ENCODE measurements around the gene RIMS4.

RIMS4 gene

DNA sequence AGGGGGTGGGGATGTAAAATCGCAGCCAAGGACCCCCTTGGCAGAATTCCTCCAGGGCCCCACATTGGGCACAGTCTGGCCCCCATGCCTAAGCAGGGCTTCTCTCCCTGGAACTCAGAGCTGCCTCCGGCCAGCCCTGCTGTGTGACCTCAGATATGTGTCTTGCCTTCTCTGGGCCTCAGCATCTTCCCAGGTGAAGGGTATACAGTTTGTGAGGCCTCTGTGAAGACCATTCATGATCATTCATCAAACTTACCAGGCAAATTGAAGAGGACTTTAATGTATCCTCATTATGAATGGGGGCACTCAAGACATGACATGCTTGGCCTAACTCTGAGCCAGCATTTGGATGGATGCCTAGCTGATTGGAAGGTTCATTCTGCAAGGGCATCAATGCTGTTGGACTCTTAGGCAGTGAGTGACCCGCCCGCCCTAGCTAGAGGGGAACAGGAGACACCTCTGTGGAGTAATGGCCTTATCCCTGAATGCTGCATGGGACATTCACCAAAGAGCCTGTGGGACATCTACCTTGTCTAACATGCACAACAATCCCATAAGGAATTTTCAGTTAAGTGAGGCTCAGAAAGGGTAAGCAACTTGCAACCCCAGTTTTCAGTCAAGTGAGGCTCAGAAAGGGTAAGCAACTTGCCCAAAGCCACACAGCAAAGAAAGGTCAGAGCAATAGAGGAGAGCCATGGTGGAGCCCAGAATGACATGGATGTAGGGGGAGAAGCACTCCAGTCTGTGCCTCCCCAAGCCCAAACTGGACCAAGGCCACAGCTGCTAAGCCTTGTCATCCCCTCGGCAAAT lies 94.6 kb downstream of the RIMS4 start:
- DNase-seq = no peak

DNA sequence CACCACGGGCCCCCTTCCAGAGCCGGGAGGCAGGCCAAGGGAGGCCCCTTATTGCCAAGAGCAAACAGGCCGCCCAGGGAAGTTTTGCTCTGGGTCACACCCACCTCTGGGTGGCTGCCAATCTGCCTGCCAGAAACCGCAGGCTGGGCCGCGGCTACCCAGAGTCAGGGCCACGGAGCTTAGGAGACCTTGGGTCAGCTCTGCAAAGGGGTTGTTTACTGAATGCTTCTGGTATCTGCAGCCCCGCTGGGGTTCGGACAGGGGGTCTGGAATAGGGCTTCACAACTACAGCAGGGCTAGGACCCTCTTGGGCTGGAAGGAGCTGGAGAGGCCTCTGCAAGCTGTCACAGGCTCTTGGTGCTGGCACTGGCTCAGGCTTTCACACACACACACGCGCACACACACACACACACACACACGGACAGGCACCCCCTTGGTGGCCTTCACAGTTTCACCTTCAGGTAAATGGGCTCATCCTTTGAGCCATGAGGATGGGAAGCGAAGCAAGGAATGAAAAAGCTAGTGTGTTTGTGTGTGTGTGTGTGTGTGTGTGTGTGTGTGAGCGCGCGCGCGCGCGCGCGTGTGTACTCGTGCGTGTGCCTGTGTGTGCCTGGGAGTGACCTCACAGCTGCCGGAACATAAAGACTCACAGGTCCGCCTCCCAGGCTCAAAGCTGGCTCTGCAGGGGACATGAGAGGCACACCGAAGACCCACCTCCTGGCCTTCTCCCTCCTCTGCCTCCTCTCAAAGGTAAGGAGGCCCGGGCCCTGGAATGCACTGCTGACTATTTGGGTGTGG lies 95.4 kb downstream of the RIMS4 start, which contains the start of gene CCN5:
TSS of gene CCN5 (plus strand) at position 669 of the 798 bp plus-strand sequence. CDS start at position 691, 22 bp downstream.
- no peak for DNase-seq

DNA sequence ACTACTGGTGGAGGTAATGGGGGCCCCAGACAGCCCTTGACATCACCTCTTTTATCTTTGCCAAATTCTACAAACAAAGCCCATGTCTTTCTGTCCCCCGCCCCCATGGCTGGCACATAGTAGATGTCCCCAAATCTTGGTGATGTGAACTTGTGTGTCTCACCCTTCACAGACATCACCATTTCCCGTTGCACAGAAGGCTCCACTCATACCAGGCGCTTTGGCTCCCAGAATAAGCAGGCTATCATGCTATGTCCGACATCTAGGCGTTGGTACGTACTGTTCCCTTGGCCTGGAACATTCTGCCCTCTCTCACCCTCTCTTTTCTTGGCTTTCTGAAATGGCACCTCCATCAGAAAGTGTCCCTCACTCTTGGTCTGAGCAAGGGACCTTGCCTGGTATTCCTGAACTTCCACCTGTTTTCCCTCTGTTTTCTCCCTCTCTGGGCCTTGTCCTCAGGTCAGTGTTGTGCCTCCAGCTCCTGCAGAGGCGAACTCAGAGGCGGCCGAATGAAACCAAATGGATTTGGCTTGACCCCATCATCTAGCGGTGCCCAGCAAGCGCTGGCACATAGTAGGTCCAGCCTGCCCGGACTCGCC lies 96.1 kb downstream of the RIMS4 start:
- DNase-seq = no peak

DNA sequence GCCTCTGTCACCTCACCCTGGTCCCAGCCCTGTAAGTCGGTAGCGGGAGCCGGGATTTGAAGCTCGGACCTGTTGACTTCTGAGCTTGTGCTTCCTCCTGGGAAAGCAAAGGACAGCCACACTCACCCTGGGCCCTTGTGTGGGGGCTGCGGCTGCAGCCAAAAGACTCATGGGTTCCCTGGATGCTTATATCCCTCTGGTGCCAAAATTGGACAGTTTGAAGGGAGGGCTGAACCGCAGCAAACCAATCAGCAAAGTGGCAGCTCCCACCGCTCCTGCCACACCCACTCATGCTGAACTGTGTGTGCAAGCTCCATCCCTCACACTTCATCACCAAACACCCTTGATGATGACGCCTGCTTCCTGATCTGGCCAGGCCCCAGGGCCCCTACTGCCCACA lies 99.1 kb downstream of the RIMS4 start:
- no peak for DNase-seq

DNA sequence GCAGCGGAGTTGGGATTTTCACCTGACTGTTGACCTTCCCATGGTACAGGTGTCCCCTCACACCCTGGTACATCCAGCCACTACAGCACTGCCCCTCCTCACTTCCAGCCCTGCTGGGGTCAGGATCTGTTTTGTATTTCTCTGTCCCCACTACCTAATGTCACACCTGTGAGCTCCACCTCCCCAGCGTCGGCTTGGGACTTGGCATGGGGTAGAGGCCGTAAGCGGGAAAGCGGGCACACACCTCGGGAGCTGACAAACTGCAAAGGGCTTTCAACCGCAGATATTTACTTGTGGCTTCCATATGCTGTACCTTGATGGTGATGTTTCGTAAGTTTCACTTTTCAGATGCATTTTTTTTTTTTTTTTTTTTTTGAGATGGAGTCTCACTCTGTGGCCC lies 100.5 kb downstream of the RIMS4 start:
- no peak for DNase-seq

DNA sequence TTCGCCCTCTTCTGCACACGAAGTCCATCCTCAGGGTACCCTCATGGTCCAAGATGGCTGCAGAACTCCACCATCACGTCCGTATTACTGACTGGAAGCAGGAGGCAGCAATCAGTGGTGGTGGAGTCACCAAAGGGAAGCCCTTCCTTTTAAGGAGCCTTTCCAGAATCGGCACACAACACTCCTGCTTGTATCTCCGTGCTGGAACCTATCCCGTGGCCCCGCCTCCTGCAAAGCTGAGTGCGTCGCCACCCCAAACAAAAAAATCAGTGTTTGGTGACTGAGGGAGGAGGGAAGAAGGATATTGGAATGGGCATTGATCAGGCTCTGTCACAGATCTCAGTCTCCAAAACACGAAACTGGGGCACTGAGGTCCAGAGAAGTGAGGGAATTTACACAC lies 101.0 kb downstream of the RIMS4 start:
- DNase-seq = no peak

DNA sequence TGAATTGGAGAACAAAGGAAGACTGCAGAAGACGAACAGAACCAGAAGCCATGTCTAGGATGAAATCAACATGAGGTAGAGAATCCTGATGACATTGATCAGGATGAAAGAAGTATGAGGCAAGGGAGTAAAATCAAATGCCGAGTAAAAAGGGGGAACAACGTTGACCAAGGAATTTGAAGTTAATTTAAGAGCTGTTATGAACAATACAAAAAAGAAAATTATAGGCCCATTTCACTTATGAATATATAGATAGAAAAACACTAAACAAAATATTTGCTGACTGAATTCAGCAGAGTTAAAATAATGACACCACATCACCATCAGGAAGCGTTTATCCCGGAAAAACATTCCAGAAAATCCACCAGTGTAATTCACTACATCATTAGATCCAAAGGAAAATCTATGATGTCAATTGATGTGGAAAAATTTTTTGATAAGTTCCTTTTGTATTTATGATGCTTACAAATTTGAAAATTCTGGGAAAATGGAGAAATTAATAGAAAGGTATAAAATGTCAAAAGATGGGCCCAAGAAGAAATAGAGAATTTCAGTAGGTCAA lies 103.2 kb downstream of the RIMS4 start:
- no peak for DNase-seq

DNA sequence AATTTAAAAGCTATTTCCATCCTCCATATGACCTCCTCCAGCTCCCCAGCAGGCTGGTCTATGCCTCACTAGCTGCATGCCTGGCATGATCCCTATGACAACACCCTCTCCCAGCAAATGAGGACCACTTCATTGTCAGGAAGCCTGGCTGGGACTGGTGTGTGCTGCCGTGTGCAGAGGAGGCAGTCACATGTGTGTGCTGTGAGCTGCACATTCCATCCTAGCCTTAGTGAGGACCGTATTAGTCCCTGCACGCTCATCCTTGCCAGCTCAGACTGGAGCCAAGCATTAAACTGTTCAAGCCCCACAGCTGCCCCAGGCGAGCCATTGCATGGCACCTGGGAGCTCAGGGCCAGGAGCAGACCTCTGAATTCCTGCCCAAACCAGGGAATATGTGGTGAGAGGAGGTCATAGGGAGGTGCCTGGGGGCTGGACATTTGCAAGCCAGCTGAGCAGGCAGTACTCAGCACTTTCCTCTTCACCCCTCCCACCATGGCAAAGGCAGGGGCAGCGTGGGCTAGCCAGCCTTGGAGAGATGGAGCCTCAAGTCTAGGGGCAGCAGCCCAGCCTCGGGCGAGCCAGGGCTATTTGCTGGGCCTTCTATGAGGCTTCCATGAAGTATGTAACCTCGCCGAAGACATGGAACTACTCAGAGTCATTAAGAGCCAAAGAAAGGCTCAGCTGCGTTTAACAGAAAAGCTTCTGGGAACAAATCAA lies 103.9 kb downstream of the RIMS4 start:
- DNase-seq = no peak

DNA sequence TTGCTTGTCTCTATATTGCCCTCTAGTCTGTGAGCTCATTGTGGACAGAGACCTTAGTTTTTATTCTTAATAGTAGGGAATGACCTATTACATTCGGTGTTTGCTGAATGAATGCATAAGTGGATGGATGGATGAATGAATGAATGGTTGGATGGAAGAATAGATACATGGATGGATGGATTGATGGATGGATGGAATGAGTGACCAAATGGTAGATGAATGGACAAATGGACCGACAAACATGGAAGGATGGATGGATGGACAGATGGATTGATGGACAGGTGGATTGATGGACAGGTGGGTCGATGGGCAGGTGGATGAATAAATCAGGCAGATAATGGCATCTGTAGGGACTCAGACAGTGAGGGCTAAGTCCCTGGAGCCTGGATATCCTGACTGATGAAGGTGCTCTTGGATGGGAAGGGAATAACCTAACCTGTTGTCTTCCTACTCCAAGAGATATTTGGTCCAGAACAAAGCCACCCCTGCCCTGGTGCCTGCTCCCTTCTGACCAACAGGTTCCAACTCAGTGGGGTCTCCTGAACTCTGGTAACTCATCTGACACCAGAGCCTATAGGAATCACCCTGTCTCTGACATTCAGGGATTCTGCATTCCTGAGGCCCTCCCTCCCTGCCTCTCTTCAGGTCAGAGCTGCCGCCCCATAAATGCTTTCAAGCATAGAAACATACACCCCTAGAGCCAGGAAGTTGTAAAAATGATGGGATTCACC lies 104.8 kb downstream of the RIMS4 start:
- no peak for DNase-seq

DNA sequence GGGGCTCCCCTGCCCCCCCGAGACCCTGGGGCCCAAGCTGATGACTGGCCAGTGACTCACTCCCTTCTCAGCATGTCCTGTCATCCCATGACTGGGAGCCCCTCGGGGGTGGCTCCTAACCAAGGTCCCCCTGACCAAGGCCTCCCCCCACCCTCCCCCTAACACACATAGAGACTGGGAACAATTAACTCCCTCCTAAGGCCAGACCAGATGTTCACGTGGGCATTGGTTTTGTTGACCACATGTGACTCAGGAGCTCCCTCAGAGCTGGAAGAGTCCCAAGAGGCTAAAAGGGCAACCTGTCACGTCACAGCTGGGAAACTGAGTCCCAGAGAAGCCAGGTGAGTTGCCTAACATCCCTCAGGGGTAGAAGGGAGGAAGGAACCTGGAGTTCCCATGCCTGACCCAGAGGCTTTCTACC lies 105.8 kb downstream of the RIMS4 start:
- no peak for DNase-seq

DNA sequence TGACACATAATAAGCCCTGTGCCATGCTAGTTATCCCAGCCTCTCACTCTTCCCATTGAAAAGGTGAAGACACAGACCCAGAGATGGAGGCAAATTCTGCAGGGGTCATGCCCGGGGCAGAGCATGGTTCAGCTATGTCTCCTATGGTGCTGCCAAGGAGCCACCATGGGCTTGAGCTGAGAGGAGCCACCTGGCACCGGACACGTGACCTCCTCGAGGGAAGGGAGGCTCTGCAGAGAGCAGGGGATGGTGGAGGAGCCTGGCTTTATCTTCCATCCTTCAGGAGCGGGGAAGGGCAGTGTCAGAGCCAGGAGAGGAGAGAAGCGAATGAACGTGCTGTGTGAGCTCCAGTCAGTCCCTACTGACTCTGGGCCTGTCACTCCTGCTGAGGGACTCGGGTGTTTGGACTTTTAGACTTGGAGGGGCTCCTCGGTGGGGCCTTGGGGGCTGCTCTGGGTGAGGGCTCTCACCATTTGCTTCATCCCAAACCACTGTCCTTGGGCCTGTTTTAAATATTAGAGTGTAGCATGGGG lies 106.3 kb downstream of the RIMS4 start:
- DNase-seq = no peak

DNA sequence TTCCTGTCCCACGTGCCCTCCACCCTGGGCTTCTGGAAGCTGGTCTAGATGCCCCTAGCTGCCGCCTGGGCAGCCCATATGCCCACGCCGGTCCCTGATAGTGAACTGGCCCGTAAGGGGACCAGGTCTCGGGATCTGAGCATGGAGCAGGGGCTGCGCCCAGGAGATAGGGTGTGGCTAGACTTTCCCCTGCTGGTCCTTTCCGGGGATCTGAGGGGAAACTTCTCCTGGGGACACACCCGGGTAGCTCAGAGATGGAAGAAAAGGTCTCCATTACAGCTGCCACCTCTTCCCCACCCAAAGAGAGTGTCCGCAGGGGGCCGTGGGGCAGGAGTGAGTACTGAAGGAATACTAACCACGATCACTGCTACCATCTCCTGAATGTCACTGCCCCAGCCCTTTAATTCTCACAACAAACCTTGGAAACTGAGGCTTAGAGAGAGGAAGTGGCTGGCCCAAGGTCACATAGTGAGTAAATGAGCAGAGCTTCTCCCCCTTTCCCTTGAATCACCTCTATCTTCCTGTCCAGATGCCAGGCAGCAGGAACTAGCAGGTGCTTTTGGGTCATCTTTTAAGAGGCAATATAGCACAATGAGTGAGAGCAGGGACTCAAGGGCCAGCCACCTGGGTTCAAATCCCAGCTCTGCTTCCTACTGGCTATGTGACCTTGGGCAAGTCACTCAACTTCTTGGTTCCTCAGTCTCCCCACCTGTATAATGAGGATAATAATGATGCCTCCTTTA lies 107.0 kb downstream of the RIMS4 start:
- DNase-seq = no peak

DNA sequence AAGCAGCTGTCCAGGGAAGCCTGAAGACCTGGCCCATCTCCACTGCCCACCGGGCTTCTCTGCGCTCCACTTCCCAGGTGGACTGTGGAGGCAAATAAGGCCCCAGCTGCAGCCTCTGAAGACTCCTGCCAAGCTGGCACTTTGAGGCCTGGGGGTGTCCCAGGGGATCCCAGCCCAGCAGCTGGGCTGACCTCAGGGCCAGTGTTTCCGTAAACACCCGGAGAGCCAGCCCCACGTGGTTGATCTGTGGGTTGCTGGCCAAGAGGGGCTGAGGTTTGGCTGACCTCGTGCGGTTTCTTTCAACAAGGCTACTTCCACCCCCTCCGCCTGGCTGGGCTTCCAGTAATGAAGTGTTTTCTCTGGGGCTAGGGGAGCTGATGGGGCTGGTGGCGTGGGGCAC lies 107.6 kb downstream of the RIMS4 start:
- no peak for DNase-seq

DNA sequence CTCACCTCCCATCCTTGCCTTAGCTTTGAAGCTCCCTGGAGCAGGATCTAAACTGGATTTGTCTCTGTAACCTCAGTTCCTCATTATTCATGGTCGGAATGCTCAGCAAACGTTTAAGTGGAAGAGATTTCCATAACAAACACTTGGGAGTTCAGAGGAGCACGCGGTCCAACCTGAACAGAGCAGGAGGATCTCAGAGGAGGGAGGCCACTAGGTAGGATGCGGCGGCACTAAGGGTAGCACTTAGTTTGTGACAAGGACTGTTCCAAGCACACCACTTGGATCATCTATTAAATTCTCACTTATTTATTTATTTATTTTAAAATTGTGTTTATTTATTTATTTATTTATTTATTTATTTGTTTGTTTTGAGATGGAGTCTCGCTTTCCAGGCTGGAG lies 108.5 kb downstream of the RIMS4 start:
- no peak for DNase-seq
